ENCODE data around the gene TAGLN2.

The TAGLN2 gene

GRCh38 chr1:159934136-159935039 lies 9.1 kb upstream of the TAGLN2 start:
- DNase-seq = no peak

GRCh38 chr1:159933347-159933746 lies 8.0 kb upstream of the TAGLN2 start:
- no peak for DNase-seq

- no peak for DNase-seq
These were observed 7.3 kb upstream of the TAGLN2 start for GRCh38 chr1:159932296-159933285.

GRCh38 chr1:159931795-159932173 lies 6.5 kb upstream of the TAGLN2 start:
- no peak for DNase-seq

- DNase-seq = no peak
These were observed 5.9 kb upstream of the TAGLN2 start for GRCh38 chr1:159931101-159931794.

- no peak for DNase-seq
These were observed 5.3 kb upstream of the TAGLN2 start for GRCh38 chr1:159930634-159931033.

GRCh38 chr1:159930216-159930615 lies 4.9 kb upstream of the TAGLN2 start:
- no peak for DNase-seq

- DNase-seq = no peak
These were observed 4.1 kb upstream of the TAGLN2 start for GRCh38 chr1:159929155-159930051.

- no peak for DNase-seq
These were observed 3.3 kb upstream of the TAGLN2 start for GRCh38 chr1:159928491-159929050.

GRCh38 chr1:159927849-159928431 lies 2.6 kb upstream of the TAGLN2 start:
- DNase-seq = no peak

- no peak for DNase-seq
These were observed 2.0 kb upstream of the TAGLN2 start for GRCh38 chr1:159927211-159927848.

GRCh38 chr1:159925719-159926078 lies 392 bp upstream of the TAGLN2 start:
- no peak for DNase-seq

- DNase-seq = no peak
These were observed 1.1 kb downstream of the TAGLN2 start for GRCh38 chr1:159924025-159924790.

- peak; percentile 44 for DNase-seq
These were observed 1.9 kb downstream of the TAGLN2 start for GRCh38 chr1:159923203-159924024.

GRCh38 chr1:159922511-159923202 lies 2.6 kb downstream of the TAGLN2 start:
- no peak for DNase-seq

- DNase-seq = no peak
These were observed 3.4 kb downstream of the TAGLN2 start for GRCh38 chr1:159921700-159922504.

- DNase-seq = no peak
These were observed 4.1 kb downstream of the TAGLN2 start for GRCh38 chr1:159921251-159921650.

Measured in NCI-H1092 (cell line).